Activated CD4-positive, CD25-positive, alpha-beta regulatory T cell treated with anti-CD3 and anti-CD28 coated beads, Interleukin-2, amount 50 U/mL, for 16 hours (primary cell): Measurements from ENCODE around the gene BNC2.

ENCODE experiments used
- DNase-seq: peaks from one replicate; pipeline ENCODE4 v3.0.0-alpha.2; 2020; ENCODE audit warnings: low read depth, low spot score

BNC2 gene

GRCh38 chr9:16816011-16816410, 54.5 kb downstream of the BNC2 start:
- no peak for DNase-seq

GRCh38 chr9:16815079-16815478, 55.4 kb downstream of the BNC2 start:
- DNase-seq: no peak

DNA sequence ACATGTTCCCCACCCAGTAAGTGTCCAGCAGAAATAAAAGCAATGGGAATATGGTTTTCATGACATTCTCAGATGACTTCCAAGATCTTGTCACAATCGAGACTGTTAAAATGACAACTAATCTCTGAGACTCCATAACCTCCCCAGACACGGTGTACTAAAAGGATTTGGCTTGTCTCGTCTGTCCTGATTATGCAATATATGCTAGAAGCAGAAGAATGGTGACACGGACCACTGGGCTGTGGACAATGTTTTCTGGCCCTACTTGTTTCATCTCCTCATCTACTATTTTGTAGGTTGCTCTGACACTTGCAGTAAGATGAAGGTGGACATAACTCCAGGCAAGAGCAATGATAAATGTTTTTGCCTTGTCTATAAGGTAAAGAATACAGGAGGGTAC, 56.6 kb downstream of the BNC2 start:
- no peak for DNase-seq

DNA sequence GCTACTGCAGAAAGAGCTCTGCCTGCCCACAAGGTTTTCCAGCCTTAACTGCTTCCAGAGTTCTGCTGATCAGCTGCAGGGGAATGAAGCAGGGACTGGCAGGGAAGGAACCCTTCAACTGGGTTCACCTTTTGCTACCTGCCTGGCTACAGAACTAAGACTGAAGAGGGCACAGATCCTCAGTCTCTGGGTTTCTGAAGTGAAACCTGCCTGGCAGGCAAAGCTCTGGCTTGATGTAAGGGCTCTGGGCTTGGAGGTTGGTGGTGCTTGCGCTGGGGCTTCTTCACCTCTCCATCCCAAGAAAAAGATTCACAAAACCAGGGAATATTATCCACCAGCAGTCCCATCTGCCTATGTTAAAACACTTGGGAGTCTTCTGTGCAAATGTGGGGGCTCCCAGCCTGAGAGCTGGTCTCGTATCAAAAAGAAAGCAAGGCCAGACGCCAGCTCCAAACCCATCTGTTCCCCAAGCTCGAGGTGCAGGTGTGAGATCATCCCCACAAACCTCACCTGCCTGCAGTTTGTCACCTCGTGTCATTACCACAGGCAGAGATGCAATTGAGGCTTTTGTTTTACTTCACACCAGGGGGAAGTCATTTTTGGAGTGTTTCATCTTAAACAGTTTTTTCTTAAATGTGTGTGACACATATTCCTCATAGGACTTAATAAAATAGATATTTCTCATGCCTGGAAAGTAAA, 58.3 kb downstream of the BNC2 start:
- no peak for DNase-seq

DNA sequence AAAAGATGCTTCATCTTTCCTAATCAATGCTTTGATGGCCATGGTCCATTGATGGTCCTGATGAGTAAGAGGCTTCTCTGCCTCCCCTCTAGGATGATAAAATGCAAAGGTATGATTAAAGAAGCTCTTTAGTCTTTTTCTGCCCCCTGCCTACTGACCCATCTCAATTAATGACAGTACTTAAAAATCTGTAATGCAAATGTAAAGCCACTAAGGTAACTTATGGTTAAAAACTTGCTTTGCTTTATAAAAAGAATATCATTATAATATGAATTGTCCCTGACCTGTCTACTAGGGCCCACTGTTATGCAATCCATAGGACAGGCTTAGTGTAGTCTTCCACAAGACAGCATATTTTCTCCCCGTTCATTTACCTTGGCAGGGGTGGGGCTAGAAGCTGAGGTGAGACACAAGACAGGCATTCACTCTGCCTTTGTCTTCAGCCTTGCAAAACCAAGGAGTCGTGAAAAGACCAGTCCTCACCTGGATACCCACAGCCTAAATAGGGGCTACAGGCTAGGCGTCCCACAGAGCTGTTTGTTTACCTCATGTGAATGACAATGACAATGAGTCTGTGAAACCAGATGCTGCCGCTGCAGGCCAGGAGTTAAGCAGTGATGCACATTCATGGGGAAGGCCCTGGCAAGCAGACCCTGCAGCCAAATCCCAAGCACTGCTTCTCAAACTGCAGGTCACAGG, 60.4 kb downstream of the BNC2 start:
- no peak for DNase-seq

DNA sequence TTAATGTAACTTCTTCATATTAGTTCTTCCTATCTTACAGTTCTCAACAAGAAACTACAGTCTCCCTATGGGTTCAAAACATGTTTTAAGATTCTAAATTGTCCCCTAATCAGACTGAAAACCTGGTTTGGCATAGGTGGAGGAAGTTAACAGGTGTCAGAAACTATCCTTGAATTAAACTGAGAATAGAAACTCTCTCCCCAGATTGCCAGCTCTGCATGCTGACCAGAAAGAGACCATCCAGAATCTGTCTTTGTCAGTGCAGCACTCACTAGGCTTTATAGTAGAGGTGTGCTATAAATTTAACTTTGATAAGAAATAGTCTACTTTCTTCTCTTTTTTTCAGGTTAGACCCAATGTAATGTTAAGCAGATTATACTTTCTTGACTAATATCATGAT, 63.8 kb downstream of the BNC2 start:
- DNase-seq: no peak

DNA sequence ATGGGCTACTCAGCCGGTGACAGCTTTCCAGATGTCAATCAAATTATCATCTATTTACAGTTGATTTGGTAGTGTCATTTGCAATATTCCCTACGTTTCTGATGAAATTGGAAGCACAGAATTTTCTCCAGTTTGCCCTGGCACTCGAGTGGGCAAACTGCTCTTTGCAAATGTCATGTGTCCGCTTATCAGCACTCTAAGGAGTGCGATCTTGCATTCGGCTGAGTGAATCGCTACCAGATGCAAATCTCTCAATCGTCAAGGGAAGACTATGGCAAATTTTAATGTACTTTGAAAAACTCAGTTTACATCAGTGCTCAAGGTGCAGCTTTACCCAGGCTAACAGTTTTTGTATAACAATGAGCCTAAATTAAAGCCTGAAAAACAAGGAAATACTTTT, 66.8 kb downstream of the BNC2 start:
- no peak for DNase-seq

- no peak for DNase-seq
These were observed 68.5 kb downstream of the BNC2 start for GRCh38 chr9:16801871-16802466.

- DNase-seq: no peak
These were observed 74.1 kb downstream of the BNC2 start for GRCh38 chr9:16796304-16796825.

- DNase-seq: no peak
These were observed 75.4 kb downstream of the BNC2 start for GRCh38 chr9:16794871-16795639.

DNA sequence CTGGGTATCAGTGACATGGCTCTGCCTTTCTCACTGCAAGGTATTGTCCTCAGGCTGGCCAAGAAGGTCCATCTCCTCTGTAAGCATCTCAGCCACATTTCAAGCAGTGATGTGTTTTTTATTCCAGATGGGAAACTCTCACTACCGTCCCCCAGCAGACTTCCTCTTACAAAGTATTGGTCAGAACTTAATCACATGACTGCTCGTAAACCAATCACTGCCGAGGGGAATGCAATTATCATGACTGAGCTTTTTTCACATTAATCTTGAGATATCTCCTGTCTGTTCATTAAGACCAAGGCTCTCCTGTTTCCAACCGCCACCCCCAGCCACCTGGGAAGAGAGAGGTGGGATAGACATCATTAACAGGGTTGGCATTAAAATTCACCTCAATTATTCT, 76.4 kb downstream of the BNC2 start:
- no peak for DNase-seq

DNA sequence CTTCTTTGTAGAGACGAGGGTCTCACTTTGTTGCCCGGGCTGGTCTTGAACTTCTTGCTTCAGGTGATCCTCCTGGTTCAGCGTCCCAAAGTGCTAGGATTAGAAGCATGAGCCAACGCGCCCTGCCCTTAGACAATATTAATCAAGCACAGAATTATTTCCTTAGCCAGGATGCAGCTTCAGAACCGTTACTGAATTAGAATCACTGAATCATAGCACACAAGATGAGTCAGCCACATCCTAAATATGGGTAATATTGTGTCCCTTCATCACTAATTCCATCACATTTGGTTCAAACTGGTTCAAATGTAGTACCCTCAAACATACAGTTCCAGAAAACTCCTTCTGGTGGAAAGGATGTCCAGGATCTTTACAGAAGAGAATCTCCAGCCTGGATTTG, 82.7 kb downstream of the BNC2 start:
- no peak for DNase-seq

DNA sequence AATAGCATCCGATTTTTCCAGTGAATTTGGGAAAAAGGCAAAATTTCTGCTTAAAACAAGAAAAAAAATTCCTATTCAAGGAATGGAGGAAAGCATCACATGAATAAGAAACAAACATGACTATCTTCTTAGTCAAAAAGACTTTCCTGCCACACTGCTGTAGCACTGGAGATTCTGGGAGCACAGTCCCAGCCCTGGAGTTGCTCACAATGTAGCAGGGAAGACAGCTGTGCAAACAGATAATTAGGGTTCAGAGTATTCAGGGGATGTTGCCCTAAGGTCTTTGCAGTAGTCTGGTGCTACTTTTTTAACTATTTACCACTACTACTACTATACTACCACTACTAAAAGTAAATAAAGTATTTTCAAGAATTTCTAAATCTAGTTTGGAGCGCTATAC, 86.5 kb downstream of the BNC2 start:
- no peak for DNase-seq

GRCh38 chr9:16782490-16782889, 88.0 kb downstream of the BNC2 start:
- DNase-seq: no peak

- DNase-seq: no peak
These were observed 95.1 kb downstream of the BNC2 start for GRCh38 chr9:16775330-16775729.

GRCh38 chr9:16773617-16774016, 96.9 kb downstream of the BNC2 start:
- no peak for DNase-seq

- no peak for DNase-seq
These were observed 97.4 kb downstream of the BNC2 start for GRCh38 chr9:16773116-16773515.

- no peak for DNase-seq
These were observed 99.1 kb downstream of the BNC2 start for GRCh38 chr9:16771356-16771755.

- no peak for DNase-seq
These were observed 101.2 kb downstream of the BNC2 start for GRCh38 chr9:16769291-16769690.

- no peak for DNase-seq
These were observed 101.7 kb downstream of the BNC2 start for GRCh38 chr9:16768816-16769215.

- no peak for DNase-seq
These were observed 103.1 kb downstream of the BNC2 start for GRCh38 chr9:16767366-16767765.

DNA sequence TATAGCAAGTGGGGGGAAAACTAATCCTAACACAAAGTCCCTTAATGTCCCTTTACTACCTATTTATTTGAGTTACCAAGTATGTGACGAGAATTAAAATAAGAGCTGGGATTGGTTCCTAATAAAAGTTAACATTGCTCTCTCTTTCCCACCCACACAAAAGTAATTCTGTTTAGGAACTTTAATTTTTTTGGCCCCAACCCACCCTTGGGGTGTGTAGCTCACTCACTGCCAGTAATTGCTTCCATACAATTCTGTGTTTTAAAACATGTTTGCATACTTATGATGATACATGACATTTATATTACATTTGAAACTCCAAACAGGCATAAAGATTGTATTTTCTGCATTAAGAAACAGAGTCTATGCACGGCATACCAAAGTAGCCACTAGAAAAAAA, 106.5 kb downstream of the BNC2 start:
- no peak for DNase-seq
